Thyroid gland (tissue), 4 donors: ENCODE results near the gene BTBD1.

Source experiments
- POLR2A ChIP-seq, 2 donors: fragments of 450-650 bp; IDR thresholded peaks; one replicate each; pipeline ENCODE4 v1.6.1; 2017; ENCODE audit warnings: antibody characterized with exemption in 2 of 2, mild to moderate bottlenecking in 2 of 2, moderate library complexity in 1 of 2
- TF ChIP-seq, protein P1 (sequence below), 6 experiments: fragments of 200-600 bp in 3 of 6; fragments of 450-650 bp in 3 of 6; sonication (generic) in 3 of 6; IDR thresholded peaks; one replicate each; pipeline ENCODE4 v1.5.1; 2016 to 2019; ENCODE audit warnings: antibody characterized with exemption in 6 of 6, mild to moderate bottlenecking in 2 of 6, inconsistent platforms in 1 of 6, moderate library complexity in 1 of 6

DNA sequence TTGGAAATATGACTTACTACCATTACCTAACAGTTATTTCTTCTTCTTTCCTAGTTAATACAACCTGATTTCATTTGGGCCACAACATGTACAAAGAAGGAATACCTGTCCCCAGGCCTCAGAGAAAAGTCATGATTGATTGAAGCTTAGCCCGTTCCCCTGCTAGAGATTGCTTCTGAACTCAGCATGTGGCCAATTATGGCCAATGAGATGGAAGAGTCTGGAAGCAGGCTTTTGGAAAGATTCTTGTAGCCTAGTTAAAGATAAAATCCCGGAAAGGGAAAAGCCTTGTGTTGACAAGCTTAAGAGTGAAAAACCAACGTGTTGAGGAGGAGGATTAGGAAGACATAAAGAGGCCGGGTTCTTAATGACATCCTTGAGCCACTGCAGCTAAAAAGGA is 23.4 kb upstream of the BTBD1 start:
- TF ChIP-seq, protein P1, sequence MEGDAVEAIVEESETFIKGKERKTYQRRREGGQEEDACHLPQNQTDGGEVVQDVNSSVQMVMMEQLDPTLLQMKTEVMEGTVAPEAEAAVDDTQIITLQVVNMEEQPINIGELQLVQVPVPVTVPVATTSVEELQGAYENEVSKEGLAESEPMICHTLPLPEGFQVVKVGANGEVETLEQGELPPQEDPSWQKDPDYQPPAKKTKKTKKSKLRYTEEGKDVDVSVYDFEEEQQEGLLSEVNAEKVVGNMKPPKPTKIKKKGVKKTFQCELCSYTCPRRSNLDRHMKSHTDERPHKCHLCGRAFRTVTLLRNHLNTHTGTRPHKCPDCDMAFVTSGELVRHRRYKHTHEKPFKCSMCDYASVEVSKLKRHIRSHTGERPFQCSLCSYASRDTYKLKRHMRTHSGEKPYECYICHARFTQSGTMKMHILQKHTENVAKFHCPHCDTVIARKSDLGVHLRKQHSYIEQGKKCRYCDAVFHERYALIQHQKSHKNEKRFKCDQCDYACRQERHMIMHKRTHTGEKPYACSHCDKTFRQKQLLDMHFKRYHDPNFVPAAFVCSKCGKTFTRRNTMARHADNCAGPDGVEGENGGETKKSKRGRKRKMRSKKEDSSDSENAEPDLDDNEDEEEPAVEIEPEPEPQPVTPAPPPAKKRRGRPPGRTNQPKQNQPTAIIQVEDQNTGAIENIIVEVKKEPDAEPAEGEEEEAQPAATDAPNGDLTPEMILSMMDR (IDR thresholded peaks at IDR 0.05) = no peak
- no peak for TF ChIP-seq POLR2A (IDR thresholded peaks at IDR 0.05)
